ENCODE data around the gene CELSR1.

DNA sequence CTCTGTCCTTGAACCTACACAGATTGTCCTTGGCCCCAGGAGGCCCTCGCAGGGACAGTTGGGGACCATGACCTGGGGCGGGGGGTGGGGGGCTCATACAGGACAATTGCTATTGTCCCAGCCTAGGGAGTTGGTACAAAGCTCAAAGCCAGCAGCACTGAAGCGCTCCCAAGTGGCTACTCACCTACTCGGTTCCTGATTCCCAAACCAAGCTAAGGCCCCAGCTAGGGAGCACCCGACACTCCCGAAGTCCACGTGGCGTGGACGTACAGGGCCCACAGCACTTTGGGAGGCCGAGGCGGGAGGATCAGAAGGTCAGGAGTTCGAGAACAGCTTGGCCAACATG lies 80.6 kb downstream of the CELSR1 start:
- TF ChIP-seq, protein P1, sequence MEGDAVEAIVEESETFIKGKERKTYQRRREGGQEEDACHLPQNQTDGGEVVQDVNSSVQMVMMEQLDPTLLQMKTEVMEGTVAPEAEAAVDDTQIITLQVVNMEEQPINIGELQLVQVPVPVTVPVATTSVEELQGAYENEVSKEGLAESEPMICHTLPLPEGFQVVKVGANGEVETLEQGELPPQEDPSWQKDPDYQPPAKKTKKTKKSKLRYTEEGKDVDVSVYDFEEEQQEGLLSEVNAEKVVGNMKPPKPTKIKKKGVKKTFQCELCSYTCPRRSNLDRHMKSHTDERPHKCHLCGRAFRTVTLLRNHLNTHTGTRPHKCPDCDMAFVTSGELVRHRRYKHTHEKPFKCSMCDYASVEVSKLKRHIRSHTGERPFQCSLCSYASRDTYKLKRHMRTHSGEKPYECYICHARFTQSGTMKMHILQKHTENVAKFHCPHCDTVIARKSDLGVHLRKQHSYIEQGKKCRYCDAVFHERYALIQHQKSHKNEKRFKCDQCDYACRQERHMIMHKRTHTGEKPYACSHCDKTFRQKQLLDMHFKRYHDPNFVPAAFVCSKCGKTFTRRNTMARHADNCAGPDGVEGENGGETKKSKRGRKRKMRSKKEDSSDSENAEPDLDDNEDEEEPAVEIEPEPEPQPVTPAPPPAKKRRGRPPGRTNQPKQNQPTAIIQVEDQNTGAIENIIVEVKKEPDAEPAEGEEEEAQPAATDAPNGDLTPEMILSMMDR (conservative IDR thresholded peaks at IDR 0.05 in 1 of 2, IDR thresholded peaks at IDR 0.05 in 1 of 2; ENCODE audit: low read depth in 1 of 2, low read length in 2 of 2): no peak
- no peak for TF ChIP-seq EZH2 (IDR thresholded peaks at IDR 0.05; ENCODE audit: low read length, missing control alignments)
